PC-9 (cell line): Measurements from ENCODE around the gene CCNB1.

Source experiments
- CTCF ChIP-seq: fragments of 200-600 bp; sonication (generic); conservative IDR thresholded peaks from 2 replicates; pipeline ENCODE4 v1.6.1; 2017; ENCODE audit warnings: mixed run types, antibody characterized with exemption, mild to moderate bottlenecking, moderate library complexity
- EZH2 ChIP-seq: fragments of 200-600 bp; sonication (generic); IDR thresholded peaks from 2 replicates; pipeline ENCODE4 v1.8.0; 2017; ENCODE audit warnings: antibody characterized with exemption, low read depth

- no peak for TF ChIP-seq CTCF
- TF ChIP-seq EZH2 = no peak
Observed at GRCh38 chr5:69225860-69226259, 58.9 kb downstream of the CCNB1 start.
